ENCODE results near the gene MACROD2.

MACROD2 gene

GRCh38 chr20:14288341-14289330, 293.3 kb downstream of the MACROD2 start:
- no peak for TF ChIP-seq RARB (CRISPR knock-in tag; IDR thresholded peaks at IDR 0.05)
- TF ChIP-seq TOX (CRISPR knock-in tag; IDR thresholded peaks at IDR 0.05; ENCODE audit: borderline replicate concordance) = no peak
- TF ChIP-seq PATZ1 (CRISPR knock-in tag; IDR thresholded peaks at IDR 0.05; ENCODE audit: borderline replicate concordance) = no peak
- no peak for TF ChIP-seq BACH2 (CRISPR knock-in tag; IDR thresholded peaks at IDR 0.05; ENCODE audit: borderline replicate concordance)
- TF ChIP-seq ZNF565 (CRISPR knock-in tag; conservative IDR thresholded peaks at IDR 0.05; ENCODE audit: low read depth) = no peak
- TF ChIP-seq ISL1 (CRISPR knock-in tag; IDR thresholded peaks at IDR 0.05) = no peak
- no peak for TF ChIP-seq CSDC2 (CRISPR knock-in tag; IDR thresholded peaks at IDR 0.05)
- TF ChIP-seq ZNF70 (CRISPR knock-in tag; IDR thresholded peaks at IDR 0.05) = no peak
- TF ChIP-seq CSRNP3 (CRISPR knock-in tag; IDR thresholded peaks at IDR 0.05) = no peak
- no peak for TF ChIP-seq POU6F1 (CRISPR knock-in tag; IDR thresholded peaks at IDR 0.05; ENCODE audit: borderline replicate concordance, low read depth)
- TF ChIP-seq TCF4 (CRISPR knock-in tag; IDR thresholded peaks at IDR 0.05; ENCODE audit: borderline replicate concordance) = no peak
- no peak for TF ChIP-seq OSR1 (CRISPR knock-in tag; IDR thresholded peaks at IDR 0.05)
- no peak for TF ChIP-seq ZNF8 (CRISPR knock-in tag; IDR thresholded peaks at IDR 0.05)
- TF ChIP-seq GLIS3 (CRISPR knock-in tag; IDR thresholded peaks at IDR 0.05) = no peak
- no peak for TF ChIP-seq TSHZ2 (CRISPR knock-in tag; IDR thresholded peaks at IDR 0.05)
- TF ChIP-seq SNAI2 (CRISPR knock-in tag; IDR thresholded peaks at IDR 0.05) = no peak
- TF ChIP-seq PPARA (CRISPR knock-in tag; IDR thresholded peaks at IDR 0.05; ENCODE audit: borderline replicate concordance) = no peak
- ATAC-seq = peak; percentile 82

GRCh38 chr20:14291502-14291901, 296.2 kb downstream of the MACROD2 start:
- no peak for ATAC-seq

GRCh38 chr20:14295238-14295637, 299.9 kb downstream of the MACROD2 start:
- no peak for TF ChIP-seq POU6F1 (CRISPR knock-in tag; IDR thresholded peaks at IDR 0.05; ENCODE audit: borderline replicate concordance, low read depth)
- no peak for TF ChIP-seq CSRNP3 (CRISPR knock-in tag; IDR thresholded peaks at IDR 0.05)
- TF ChIP-seq PATZ1 (CRISPR knock-in tag; IDR thresholded peaks at IDR 0.05; ENCODE audit: borderline replicate concordance) = no peak
- no peak for TF ChIP-seq PPARA (CRISPR knock-in tag; IDR thresholded peaks at IDR 0.05; ENCODE audit: borderline replicate concordance)
- TF ChIP-seq GLIS3 (CRISPR knock-in tag; IDR thresholded peaks at IDR 0.05) = no peak
- no peak for TF ChIP-seq ARNTL (CRISPR knock-in tag; IDR thresholded peaks at IDR 0.05; ENCODE audit: borderline replicate concordance, low read depth)
- no peak for ATAC-seq

More at GRCh38 chr20:14291502-14291901, 296.2 kb downstream of the MACROD2 start:
- no peak for TF ChIP-seq OSR1 (CRISPR knock-in tag; IDR thresholded peaks at IDR 0.05)
